Glutamatergic neuron (in vitro differentiated cells): Measurements from ENCODE around the gene SORCS1. TPM values are rescaled to one million over a fixed set of nuclear protein-coding genes. Genes with fewer than 3 reads are reported as not detected.

Source experiments
- DNase-seq: peaks from one replicate; pipeline ENCODE4 v3.0.0; 2022
- H3K27ac Mint-ChIP-seq: one replicate; pipeline ENCODE4 v1.8.0; 2020; ENCODE audit warnings: mild to moderate bottlenecking, mixed read lengths, inconsistent platforms; ENCODE audit not compliant: unreplicated experiment
- H3K27me3 Mint-ChIP-seq: one replicate; pipeline ENCODE4 v1.8.0; 2020; ENCODE audit warnings: mild to moderate bottlenecking, moderate library complexity, mixed read lengths, inconsistent platforms; ENCODE audit not compliant: unreplicated experiment
- H3K36me3 Mint-ChIP-seq: one replicate; pipeline ENCODE4 v1.8.0; 2020; ENCODE audit warnings: mild to moderate bottlenecking, mixed read lengths, inconsistent platforms; ENCODE audit not compliant: unreplicated experiment
- H3K4me1 Mint-ChIP-seq: one replicate; pipeline ENCODE4 v1.8.0; 2020; ENCODE audit warnings: mild to moderate bottlenecking, low read depth, mixed read lengths, inconsistent platforms; ENCODE audit not compliant: unreplicated experiment
- H3K4me3 Mint-ChIP-seq: one replicate; pipeline ENCODE4 v1.8.0; 2020; ENCODE audit warnings: mild to moderate bottlenecking, mixed read lengths, inconsistent platforms; ENCODE audit not compliant: unreplicated experiment
- H3K9me3 Mint-ChIP-seq: one replicate; pipeline ENCODE4 v1.8.0; 2020; ENCODE audit warnings: mild to moderate bottlenecking, moderate library complexity, mixed read lengths, inconsistent platforms; ENCODE audit not compliant: unreplicated experiment
- CTCF ChIP-seq: fragments of 200-600 bp; sonication (generic); IDR thresholded peaks from one replicate; pipeline ENCODE4 v1.5.0; 2021; ENCODE audit not compliant: partially characterized antibody, unreplicated experiment
- total RNA-seq: library from RNA; stranded (reverse); fragmentation: NEBNext Ultra II Directional; extraction: Animal tissue kit (Norgen Biotek cat#: 25700); gene quantifications from one replicate; pipeline ENCODE4 v1.2.1, GENCODE V29; 2021; ENCODE audit not compliant: unreplicated experiment

The SORCS1 gene
- total RNA-seq, 1 donor from 2014 or later: 3.3 TPM

- H3K36me3 Mint-ChIP-seq: no peaks in the 10 kb centered on the region
- DNase-seq: no peak
- H3K9me3 Mint-ChIP-seq: no peaks in the 10 kb centered on the region
- no peak overlapping the region for H3K4me3 Mint-ChIP-seq
- H3K4me1 Mint-ChIP-seq: no peaks in the 10 kb centered on the region
- no peak for TF ChIP-seq CTCF
- H3K27me3 Mint-ChIP-seq: no peaks in the 10 kb centered on the region
- no peak overlapping the region for H3K27ac Mint-ChIP-seq
Measured at GRCh38 chr10:106957823-106958588, 206.5 kb downstream of the SORCS1 start.

- no peak for TF ChIP-seq CTCF
- Mint-ChIP-seq H3K27ac (no peak overlapping the region), H3K36me3 (no peaks in the 10 kb centered on the region), H3K4me1 (no peaks in the 10 kb centered on the region), H3K27me3 (no peaks in the 10 kb centered on the region), H3K4me3 (no peak overlapping the region), H3K9me3 (no peaks in the 10 kb centered on the region)
- no peak for DNase-seq
Measured at GRCh38 chr10:106956216-106956915, 208.1 kb downstream of the SORCS1 start.

DNA sequence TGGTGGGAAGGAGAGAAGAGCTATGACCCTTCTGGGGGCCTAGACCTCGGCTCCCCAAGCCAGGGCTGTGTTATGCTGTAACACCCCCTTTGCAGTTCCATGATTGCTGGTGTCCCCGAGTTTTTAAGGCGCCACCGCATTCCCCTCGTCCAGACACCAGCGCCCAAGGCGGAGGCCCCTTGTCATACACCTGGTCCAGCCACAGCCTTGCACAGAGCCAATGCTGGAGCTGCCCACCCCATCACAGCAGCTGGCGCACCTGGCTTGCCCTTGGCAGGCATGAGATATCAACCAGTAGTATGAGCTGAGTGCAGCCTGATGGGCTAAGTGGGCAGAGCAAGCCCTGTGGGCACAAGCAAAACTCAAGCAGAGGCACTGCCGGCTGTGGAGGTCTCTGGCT is 209.4 kb downstream of the SORCS1 start:
- no peak for DNase-seq
- H3K27ac Mint-ChIP-seq: no peak overlapping the region
- H3K4me1 Mint-ChIP-seq: no peaks in the 10 kb centered on the region
- H3K27me3 Mint-ChIP-seq: no peaks in the 10 kb centered on the region
- no peaks in the 10 kb centered on the region for H3K36me3 Mint-ChIP-seq
- H3K4me3 Mint-ChIP-seq: no peak overlapping the region
- no peak for TF ChIP-seq CTCF
- no peaks in the 10 kb centered on the region for H3K9me3 Mint-ChIP-seq

- no peak for DNase-seq
- Mint-ChIP-seq H3K27me3 (no peaks in the 10 kb centered on the region), H3K4me3 (no peak overlapping the region), H3K9me3 (no peaks in the 10 kb centered on the region), H3K36me3 (no peaks in the 10 kb centered on the region), H3K4me1 (no peaks in the 10 kb centered on the region), H3K27ac (no peak overlapping the region)
- TF ChIP-seq CTCF: no peak
Measured at GRCh38 chr10:106952033-106952432, 212.5 kb downstream of the SORCS1 start.
